T-helper 1 cell treated with Interleukin-12 subunit alpha and Interleukin-12 subunit beta and Interleukin-4 antibody, amounts not matched to agents 30 μg/mL and 1 μg/mL, for 36 hours (primary cell): ENCODE measurements around the gene CFAP410.

Experiments used
- H3K27ac Mint-ChIP-seq: one replicate; pipeline ENCODE4 v1.8.0; 2021; ENCODE audit warnings: mild to moderate bottlenecking, mixed read lengths
- H3K27me3 Mint-ChIP-seq: one replicate; pipeline ENCODE4 v1.8.0; 2021; ENCODE audit warnings: low read depth, mixed read lengths
- H3K36me3 Mint-ChIP-seq: one replicate; pipeline ENCODE4 v1.8.0; 2021; ENCODE audit warnings: low read depth, mixed read lengths
- H3K4me1 Mint-ChIP-seq: one replicate; pipeline ENCODE4 v1.8.0; 2021; ENCODE audit warnings: low read depth, mixed read lengths
- H3K4me3 Mint-ChIP-seq: one replicate; pipeline ENCODE4 v1.8.0; 2021; ENCODE audit warnings: mild to moderate bottlenecking, moderate library complexity, mixed read lengths
- H3K9me3 Mint-ChIP-seq: one replicate; pipeline ENCODE4 v1.8.0; 2021; ENCODE audit warnings: mixed read lengths

CFAP410 gene

GRCh38 chr21:44332965-44333364, 6.2 kb downstream of the CFAP410 start:
- no peaks in the 10 kb centered on the region for H3K9me3 Mint-ChIP-seq
- H3K27ac Mint-ChIP-seq, result no peak overlapping the region

GRCh38 chr21:44332383-44332782, 6.8 kb downstream of the CFAP410 start:
- peaks cover under 1% of the 10 kb centered on the region for H3K36me3 Mint-ChIP-seq
- no peak overlapping the region for H3K27ac Mint-ChIP-seq
- no peaks in the 10 kb centered on the region for H3K27me3 Mint-ChIP-seq
- no peaks in the 10 kb centered on the region for H3K4me1 Mint-ChIP-seq
- H3K9me3 Mint-ChIP-seq, result no peaks in the 10 kb centered on the region
- no peak overlapping the region for H3K4me3 Mint-ChIP-seq

More at GRCh38 chr21:44332965-44333364, 6.2 kb downstream of the CFAP410 start:
- H3K36me3 Mint-ChIP-seq, result peaks cover 2% of the 10 kb centered on the region
- H3K4me3 Mint-ChIP-seq, result no peak overlapping the region
- H3K27me3 Mint-ChIP-seq, result no peaks in the 10 kb centered on the region
- H3K4me1 Mint-ChIP-seq, result peaks cover 3% of the 10 kb centered on the region

- no peaks in the 10 kb centered on the region for H3K27me3 Mint-ChIP-seq
- no peak overlapping the region for H3K27ac Mint-ChIP-seq
- H3K9me3 Mint-ChIP-seq, result no peaks in the 10 kb centered on the region
- H3K4me1 Mint-ChIP-seq, result no peaks in the 10 kb centered on the region
- H3K36me3 Mint-ChIP-seq, result no peaks in the 10 kb centered on the region
- no peak overlapping the region for H3K4me3 Mint-ChIP-seq
Observed at GRCh38 chr21:44331650-44332307, 7.4 kb downstream of the CFAP410 start.

- Mint-ChIP-seq H3K27ac (no peak overlapping the region), H3K9me3 (no peaks in the 10 kb centered on the region), H3K4me1 (no peaks in the 10 kb centered on the region), H3K27me3 (no peaks in the 10 kb centered on the region), H3K4me3 (no peak overlapping the region), H3K36me3 (no peaks in the 10 kb centered on the region)
Observed at GRCh38 chr21:44331209-44331608, 8.0 kb downstream of the CFAP410 start.

GRCh38 chr21:44330698-44331097, 8.5 kb downstream of the CFAP410 start:
- no peaks in the 10 kb centered on the region for H3K36me3 Mint-ChIP-seq
- H3K27ac Mint-ChIP-seq, result no peak overlapping the region
- no peak overlapping the region for H3K4me3 Mint-ChIP-seq
- no peaks in the 10 kb centered on the region for H3K4me1 Mint-ChIP-seq
- no peaks in the 10 kb centered on the region for H3K9me3 Mint-ChIP-seq
- no peaks in the 10 kb centered on the region for H3K27me3 Mint-ChIP-seq

- no peaks in the 10 kb centered on the region for H3K36me3 Mint-ChIP-seq
- no peaks in the 10 kb centered on the region for H3K4me1 Mint-ChIP-seq
- no peaks in the 10 kb centered on the region for H3K27me3 Mint-ChIP-seq
- no peak overlapping the region for H3K27ac Mint-ChIP-seq
- H3K4me3 Mint-ChIP-seq, result no peak overlapping the region
- no peaks in the 10 kb centered on the region for H3K9me3 Mint-ChIP-seq
Observed at GRCh38 chr21:44329971-44330681, 9.1 kb downstream of the CFAP410 start.

GRCh38 chr21:44329086-44329889, 9.9 kb downstream of the CFAP410 start:
- no peaks in the 10 kb centered on the region for H3K36me3 Mint-ChIP-seq
- no peaks in the 10 kb centered on the region for H3K9me3 Mint-ChIP-seq
- no peaks in the 10 kb centered on the region for H3K4me1 Mint-ChIP-seq
- no peaks in the 10 kb centered on the region for H3K27me3 Mint-ChIP-seq
- no peak overlapping the region for H3K27ac Mint-ChIP-seq
- H3K4me3 Mint-ChIP-seq, result no peak overlapping the region

GRCh38 chr21:44328242-44328895, 10.8 kb downstream of the CFAP410 start:
- Mint-ChIP-seq H3K27ac (no peak overlapping the region), H3K4me1 (no peaks in the 10 kb centered on the region), H3K9me3 (no peaks in the 10 kb centered on the region), H3K36me3 (no peaks in the 10 kb centered on the region), H3K27me3 (no peaks in the 10 kb centered on the region), H3K4me3 (no peak overlapping the region)

GRCh38 chr21:44327603-44327974, 11.6 kb downstream of the CFAP410 start:
- peaks cover 3% of the 10 kb centered on the region for H3K36me3 Mint-ChIP-seq
- no peaks in the 10 kb centered on the region for H3K9me3 Mint-ChIP-seq
- H3K27me3 Mint-ChIP-seq, result no peaks in the 10 kb centered on the region
- H3K27ac Mint-ChIP-seq, result no peak overlapping the region
- H3K4me1 Mint-ChIP-seq, result no peaks in the 10 kb centered on the region
- H3K4me3 Mint-ChIP-seq, result no peak overlapping the region

GRCh38 chr21:44326716-44327602, 12.2 kb downstream of the CFAP410 start:
- Mint-ChIP-seq H3K36me3 (peaks cover 3% of the 10 kb centered on the region), H3K4me1 (no peaks in the 10 kb centered on the region), H3K27me3 (no peaks in the 10 kb centered on the region), H3K9me3 (no peaks in the 10 kb centered on the region), H3K27ac (no peak overlapping the region), H3K4me3 (no peak overlapping the region)

- no peaks in the 10 kb centered on the region for H3K27me3 Mint-ChIP-seq
- H3K27ac Mint-ChIP-seq, result no peak overlapping the region
- H3K4me1 Mint-ChIP-seq, result no peaks in the 10 kb centered on the region
- H3K9me3 Mint-ChIP-seq, result no peaks in the 10 kb centered on the region
- H3K36me3 Mint-ChIP-seq, result peaks cover 3% of the 10 kb centered on the region
- H3K4me3 Mint-ChIP-seq, result no peak overlapping the region
Observed at GRCh38 chr21:44326272-44326647, 12.9 kb downstream of the CFAP410 start.

- no peaks in the 10 kb centered on the region for H3K27me3 Mint-ChIP-seq
- H3K4me3 Mint-ChIP-seq, result no peak overlapping the region
- H3K27ac Mint-ChIP-seq, result no peak overlapping the region
- H3K9me3 Mint-ChIP-seq, result no peaks in the 10 kb centered on the region
- peaks cover 3% of the 10 kb centered on the region for H3K36me3 Mint-ChIP-seq
- no peaks in the 10 kb centered on the region for H3K4me1 Mint-ChIP-seq
Observed at GRCh38 chr21:44325386-44326271, 13.6 kb downstream of the CFAP410 start.

GRCh38 chr21:44324854-44325107, 14.4 kb downstream of the CFAP410 start:
- Mint-ChIP-seq H3K4me1 (no peaks in the 10 kb centered on the region), H3K9me3 (no peaks in the 10 kb centered on the region), H3K27me3 (no peaks in the 10 kb centered on the region), H3K36me3 (peaks cover 3% of the 10 kb centered on the region), H3K4me3 (no peak overlapping the region), H3K27ac (no peak overlapping the region)
